HepG2 (cell line): ENCODE data around the gene DCAF15. TPM values are rescaled to one million over a fixed set of nuclear protein-coding genes. Genes with fewer than 3 reads are reported as not detected.
A peak's percentile ranks its signal among the peaks of the same experiment; 100 is the strongest.

ENCODE experiments used
- AHDC1 ChIP-seq: sonication (generic); formaldehyde crosslinking; IDR thresholded peaks from 2 replicates; pipeline ENCODE4 v1.5.1; 2020; ENCODE audit warnings: mild to moderate bottlenecking, missing genetic modification reagents, borderline replicate concordance
- BCL6 ChIP-seq: IDR thresholded peaks from 2 replicates; pipeline ENCODE4 v1.6.1; 2016; ENCODE audit warnings: missing genetic modification reagents, missing compliant biosample characterization
- HNF4A ChIP-seq: sonication (generic); formaldehyde crosslinking; IDR thresholded peaks from 2 replicates; pipeline ENCODE4 v1.4.0; 2020; ENCODE audit warnings: missing genetic modification reagents
- KAT7 ChIP-seq: IDR thresholded peaks from 2 replicates; pipeline ENCODE4 v1.6.1; 2018; ENCODE audit warnings: borderline replicate concordance, missing compliant biosample characterization
- POLR2A ChIP-seq, 2 experiments: IDR thresholded peaks; 2 replicates each; pipeline ENCODE4 v1.6.1; 2011; ENCODE audit warnings: low read depth in 2 of 2, low read length in 2 of 2, mild to moderate bottlenecking in 1 of 2, moderate library complexity in 1 of 2; ENCODE audit not compliant: insufficient read depth in 1 of 2
- SIN3A ChIP-seq: IDR thresholded peaks from 2 replicates; pipeline ENCODE4 v1.6.1; 2011; ENCODE audit warnings: low read depth, mild to moderate bottlenecking, control low read depth, low read length, borderline replicate concordance
- ZBTB38 ChIP-seq: sonication (generic); formaldehyde crosslinking; IDR thresholded peaks from 2 replicates; pipeline ENCODE4 v1.5.1; 2020; ENCODE audit warnings: mild to moderate bottlenecking, missing genetic modification reagents
- ZFP91 ChIP-seq: sonication (generic); formaldehyde crosslinking; IDR thresholded peaks from 2 replicates; pipeline ENCODE4 v1.9.0; 2022; ENCODE audit warnings: missing genetic modification reagents, mild to moderate bottlenecking, borderline replicate concordance
- ZNF263 ChIP-seq: sonication (generic); formaldehyde crosslinking; IDR thresholded peaks from 2 replicates; pipeline ENCODE4 v1.4.0; 2020; ENCODE audit warnings: missing genetic modification reagents
- ZNF543 ChIP-seq: sonication (generic); formaldehyde crosslinking; IDR thresholded peaks from 2 replicates; pipeline ENCODE4 v1.4.0; 2020; ENCODE audit warnings: mild to moderate bottlenecking, missing genetic modification reagents
- polyA plus RNA-seq, 8 experiments: library from polyadenylated mRNA; depleted of rRNA in 3 of 8; stranded (reverse) in 7 of 8; unstranded in 1 of 8; fragments of >200 nt; fragmentation: Illumina TruSeq in 4 of 8; extraction: Trizol in 4 of 8; gene quantifications; 2 replicates each; pipeline versions ENCODE4 v1.2.1 to v1.2.3, GENCODE V29; 2011 to 2016; ENCODE audit warnings: low read depth in 4 of 8, missing spikeins in 1 of 8, mixed read lengths in 1 of 8; ENCODE audit not compliant: insufficient read depth in 1 of 8
- total RNA-seq, 5 experiments: library from RNA; depleted of rRNA; stranded (reverse); fragments of >200 nt; fragmentation: Illumina TruSeq; extraction: Trizol; gene quantifications; 2 replicates each; pipeline ENCODE4 v1.2.3, GENCODE V29; 2016; ENCODE audit warnings: low read depth in 1 of 5

DCAF15 gene
- total and polyA plus RNA-seq, 2 of the 13 experiments (the other 11 are each of a cell fraction or from before 2014, with no cell fraction given), result 13.6 to 14.0 TPM

- TF ChIP-seq AHDC1, result no peak
- peak; percentile 86 for TF ChIP-seq ZNF263 (CRISPR knock-in tag)
- 0 out of 2 replicates have a peak, but pooled peaks have one; percentile 1 for TF ChIP-seq BCL6
- TF ChIP-seq POLR2A (IDR thresholded peaks at IDR 0.05; ENCODE audit: insufficient read depth in 1 of 2, low read depth in 2 of 2, low read length in 2 of 2), result 0 out of 4 replicates have a peak, but pooled peaks of 1 of the 2 experiments have one; percentile 38
- TF ChIP-seq ZFP91, result no peak
- TF ChIP-seq ZNF543 (CRISPR knock-in tag), result 0 out of 2 replicates have a peak, but pooled peaks have one; percentile 8
- peak; percentile 41; the same call in 1 of the 2 replicates for TF ChIP-seq ZBTB38 (CRISPR knock-in tag)
- TF ChIP-seq SIN3A, result peak; percentile 62; the same call in 1 of the 2 replicates
- peak; percentile 45 for TF ChIP-seq HNF4A (CRISPR knock-in tag)
- 0 out of 2 replicates have a peak, but pooled peaks have one; percentile 52 for TF ChIP-seq KAT7
These were observed 52.5 kb downstream of the DCAF15 start (continued) for GRCh38 chr19:14004619-14005348.
